Aorta (tissue), 5 donors: Measurements from ENCODE around the gene FOXA3. TPM values are rescaled to one million over a fixed set of nuclear protein-coding genes. Genes with fewer than 3 reads are reported as not detected.

Source experiments
- ATAC-seq: fragments of 200-7000 bp; cut with Tn5 transposase; one replicate; pipeline ENCODE4 v1.9.1; 2022; ENCODE audit warnings: moderate library complexity; ENCODE audit not compliant: low FRiP score
- DNase-seq, 2 donors: peaks; one replicate each; pipeline ENCODE4 v3.0.0-alpha.2; 2020
- H3K27ac ChIP-seq, 2 donors: one replicate each; pipeline ENCODE4 v1.5.1; 2013; ENCODE audit warnings: low read length in 2 of 2, mild to moderate bottlenecking in 2 of 2, moderate library complexity in 2 of 2, control low read depth in 1 of 2, inconsistent platforms in 1 of 2, low read depth in 1 of 2
- H3K27me3 ChIP-seq, 2 donors: one replicate each; pipeline ENCODE4 v1.6.1; 2013; ENCODE audit warnings: control low read depth in 1 of 2, low read length in 1 of 2, mild to moderate bottlenecking in 1 of 2, moderate library complexity in 1 of 2; ENCODE audit not compliant: insufficient read depth in 2 of 2, control insufficient read depth in 1 of 2
- H3K36me3 ChIP-seq, 2 donors: one replicate each; pipeline ENCODE4 v1.6.1; 2013; ENCODE audit warnings: control low read depth in 1 of 2, low read length in 1 of 2, mild to moderate bottlenecking in 1 of 2; ENCODE audit not compliant: insufficient read depth in 2 of 2, control insufficient read depth in 1 of 2
- H3K4me1 ChIP-seq, 2 donors: one replicate each; pipeline ENCODE4 v1.6.1; 2013; ENCODE audit warnings: low read length in 2 of 2, control low read depth in 1 of 2, mild to moderate bottlenecking in 1 of 2, moderate library complexity in 1 of 2; ENCODE audit not compliant: insufficient read depth in 2 of 2, control insufficient read depth in 1 of 2
- H3K4me3 ChIP-seq, 2 donors: one replicate each; pipeline ENCODE4 v1.5.1; 2013; ENCODE audit warnings: low read length in 2 of 2, control low read depth in 1 of 2, mild to moderate bottlenecking in 1 of 2
- H3K9me3 ChIP-seq: one replicate; pipeline ENCODE4 v1.6.1; 2013; ENCODE audit warnings: mild to moderate bottlenecking, low read length; ENCODE audit not compliant: control insufficient read depth
- WGBS, 2 donors: extraction: QIAGEN DNeasy Blood & Tissue Kit; methylation state at CpG; one replicate each; pipeline ENCODE4 v1.1.7; 2013; 5-methylcytosine and 5-hydroxymethylcytosine counted together
- intact Hi-C, 2 donors: fragments of 100-400 bp; cut with DNase I; formaldehyde crosslinking; loops; one replicate each; pipeline versions ENCODE4 v1.14.2 to v1.15.0; 2022
- polyA plus RNA-seq, 2 donors: library from polyadenylated mRNA; stranded (reverse); fragments of 200-250 nt; gene quantifications; one replicate each; pipeline ENCODE4 v1.2.3, GENCODE V29; 2013
- total RNA-seq, 2 donors: library from RNA; stranded (reverse); fragmentation: NEBNext Ultra II Directional; extraction: Animal tissue kit (Norgen Biotek cat#: 25700); gene quantifications; one replicate each; pipeline ENCODE4 v1.2.1, GENCODE V29; 2021
- donor health status: healthy with polysubstance abuse.
- donor health status: Bipolar disorder and iron deficiency.
- donor health status: DM: no; HTN: no; CAD: no.
- donor health status: DM: no; HTN: no; CAD: no.
- donor health status: DM: yes; HTN: yes; CAD: no.

Gene FOXA3
- total and polyA plus RNA-seq, 4 donors, result 0.23 to 3.6 TPM; not detected in 2

- Histone ChIP-seq H3K4me1 (no peaks in the 10 kb centered on the region), H3K36me3 (peaks cover 2 to 15% of the 10 kb centered on the region in 2 donors), H3K4me3 (no peak overlapping the region), H3K9me3 (no peaks in the 10 kb centered on the region), H3K27me3 (no peaks in the 10 kb centered on the region), H3K27ac (no peak overlapping the region)
- 88 to 89% methylated on average over 4 of the region's 4 CpGs for WGBS, 2 donors
- ATAC-seq (no peak), DNase-seq (no peak)
- intact Hi-C loops, result no loop called here
Observed at GRCh38 chr19:45848922-45849321, 15.2 kb upstream of the FOXA3 start.

GRCh38 chr19:45852145-45852750 lies 11.9 kb upstream of the FOXA3 start:
- Histone ChIP-seq H3K27ac (no peak overlapping the region), H3K4me3 (no peak overlapping the region), H3K36me3 (peaks cover 2 to 17% of the 10 kb centered on the region in 2 donors), H3K9me3 (no peaks in the 10 kb centered on the region), H3K4me1 (no peaks in the 10 kb centered on the region), H3K27me3 (no peaks in the 10 kb centered on the region)
- ATAC-seq (no peak), DNase-seq (no peak)
- 88 to 95% methylated on average over 10 of the region's 10 CpGs for WGBS, 2 donors
- intact Hi-C loops, result loop anchor here in 1 of 2 donors (5.0 kb wide), 1 partner anchor 40 kb away; no protein-coding TSS in a partner anchor

GRCh38 chr19:45852983-45853382 lies 11.1 kb upstream of the FOXA3 start:
- intact Hi-C loops, result loop anchor here in 1 of 2 donors (5.0 kb wide), 1 partner anchor 41 kb away; no protein-coding TSS in a partner anchor
- H3K27me3 ChIP-seq, result no peaks in the 10 kb centered on the region
- H3K4me1 ChIP-seq, result no peaks in the 10 kb centered on the region
- H3K4me3 ChIP-seq, result no peak overlapping the region
- H3K36me3 ChIP-seq, result peaks cover 2 to 11% of the 10 kb centered on the region in 2 donors
- WGBS, 2 donors, result 73 to 79% methylated on average over 7 of the region's 7 CpGs
- H3K27ac ChIP-seq, result no peak overlapping the region
- no peak for ATAC-seq
- H3K9me3 ChIP-seq, result no peaks in the 10 kb centered on the region
- DNase-seq, result no peak

GRCh38 chr19:45854167-45854778 lies 9.9 kb upstream of the FOXA3 start:
- 87 to 95% methylated on average over 16 of the region's 16 CpGs for WGBS, 2 donors
- ATAC-seq, result peak; percentile 47
- intact Hi-C loops, result loop anchor here in 1 of 2 donors (5.0 kb wide), 1 partner anchor 42 kb away; no protein-coding TSS in a partner anchor

GRCh38 chr19:45860359-45861259 lies 3.5 kb upstream of the FOXA3 start:
- WGBS, 2 donors, result 81 to 87% methylated on average over 15 of the region's 15 CpGs
- Histone ChIP-seq H3K4me1 (no peaks in the 10 kb centered on the region), H3K4me3 (no peak overlapping the region), H3K27ac (no peak overlapping the region), H3K27me3 (no peaks in the 10 kb centered on the region), H3K36me3 (no peaks in the 10 kb centered on the region), H3K9me3 (no peaks in the 10 kb centered on the region)
- ATAC-seq, result no peak
- DNase-seq, result no peak
- intact Hi-C loops, result no loop called here

More at GRCh38 chr19:45854167-45854778, 9.9 kb upstream of the FOXA3 start:
- no peak for DNase-seq
- no peaks in the 10 kb centered on the region for H3K27me3 ChIP-seq
- H3K36me3 ChIP-seq, result peaks cover 2 to 8% of the 10 kb centered on the region in 2 donors
- H3K4me1 ChIP-seq, result no peaks in the 10 kb centered on the region
- H3K4me3 ChIP-seq, result no peak overlapping the region
- H3K9me3 ChIP-seq, result no peaks in the 10 kb centered on the region
- H3K27ac ChIP-seq, result no peak overlapping the region

- no peaks in the 10 kb centered on the region for H3K4me1 ChIP-seq
- intact Hi-C loops, result no loop called here
- no peaks in the 10 kb centered on the region for H3K36me3 ChIP-seq
- H3K4me3 ChIP-seq, result peak overlapping the region; percentile 59 to 81
- WGBS, 2 donors, result 0 to 1% methylated on average over 11 of the region's 11 CpGs
- no peaks in the 10 kb centered on the region for H3K9me3 ChIP-seq
- no peak for DNase-seq
- H3K27me3 ChIP-seq, result no peaks in the 10 kb centered on the region
- H3K27ac ChIP-seq, result peak overlapping the region in 1 of 2 donors; percentile 93
- no peak for ATAC-seq
Observed at GRCh38 chr19:45862271-45862563, 1.9 kb upstream of the FOXA3 start.

- H3K36me3 ChIP-seq, result no peaks in the 10 kb centered on the region
- peak; percentile 99 for ATAC-seq
- H3K27me3 ChIP-seq, result no peaks in the 10 kb centered on the region
- DNase-seq, result peak; percentile 99 to 100
- H3K4me1 ChIP-seq, result no peaks in the 10 kb centered on the region
- intact Hi-C loops, result no loop called here
- H3K9me3 ChIP-seq, result no peaks in the 10 kb centered on the region
- peak within 1 kb of the TSS in 1 of 2 donors; percentile 93 for H3K27ac ChIP-seq
- H3K4me3 ChIP-seq, result peak within 1 kb of the TSS; percentile 59 to 81
- WGBS, 2 donors, result 0% methylated on average over 65 of the region's 65 CpGs
Observed at GRCh38 chr19:45862564-45863334, 1.4 kb upstream of the FOXA3 start, which contains the start of gene SYMPK. TSS of gene SYMPK (minus strand) at chr19:45863147. CDS start at chr19:45854495, 8,652 bp downstream.

GRCh38 chr19:45863335-45863839 lies 739 bp upstream of the FOXA3 start:
- no peak overlapping the region for H3K4me3 ChIP-seq
- ATAC-seq, result no peak
- WGBS, 2 donors, result 2 to 3% methylated on average over 22 of the region's 22 CpGs

More at GRCh38 chr19:45863335-45863839, 739 bp upstream of the FOXA3 start:
- H3K9me3 ChIP-seq, result no peaks in the 10 kb centered on the region
- intact Hi-C loops, result no loop called here
- DNase-seq, result no peak
- no peak overlapping the region for H3K27ac ChIP-seq
- no peaks in the 10 kb centered on the region for H3K4me1 ChIP-seq
- no peaks in the 10 kb centered on the region for H3K36me3 ChIP-seq
- no peaks in the 10 kb centered on the region for H3K27me3 ChIP-seq
